RWPE1 (cell line): Measurements from ENCODE around the gene QSOX2.

Source experiments
- CTCF ChIA-PET: fragments of 350-600 bp; sonication (Branson Sonifier 250); formaldehyde crosslinking; extraction: SDS; loops from one replicate; lab custom pipeline; 2021; lab: Yijun Ruan, JAX
- POLR2A ChIA-PET: fragments of 400-600 bp; formaldehyde crosslinking; extraction: SDS; loops from one replicate; lab custom pipeline; 2020; ENCODE audit warnings: antibody characterized with exemption; ENCODE audit not compliant: low non-redundant PET; lab: Yijun Ruan, JAX
- DNase-seq: peaks from one replicate; pipeline ENCODE4 v3.0.0; 2012; ENCODE audit warnings: low spot score
- H3K27ac ChIP-seq: fragments of 450-650 bp; 2 replicates; pipeline ENCODE4 v1.5.1; 2017
- CTCF ChIP-seq: fragments of 450-650 bp; conservative IDR thresholded peaks from 2 replicates; pipeline ENCODE4 v1.5.1; 2017; ENCODE audit warnings: low read depth, mild to moderate bottlenecking

The QSOX2 gene

GRCh38 chr9:136190237-136190601 lies 55.4 kb downstream of the QSOX2 start:
- no peak for DNase-seq
- TF ChIP-seq CTCF: no peak
- no peak overlapping the region for H3K27ac ChIP-seq
- POLR2A ChIA-PET: no interaction called here
- CTCF ChIA-PET: interaction anchor here (0.8 to 1.0 kb wide), 2 partner anchors 20 to 36 kb away, joined by 3 to 4 read pairs; no protein-coding TSS in a partner anchor

GRCh38 chr9:136189394-136190236 lies 56.0 kb downstream of the QSOX2 start:
- DNase-seq: no peak
- H3K27ac ChIP-seq: no peak overlapping the region
- ChIA-PET POLR2A (no interaction called here), CTCF (interaction anchor here (0.6 to 1.0 kb wide), 3 partner anchors 19 to 47 kb away, joined by 3 to 4 read pairs (median 4); no protein-coding TSS in a partner anchor)
- no peak for TF ChIP-seq CTCF

- POLR2A ChIA-PET: no interaction called here
- H3K27ac ChIP-seq: no peak overlapping the region
- no peak for DNase-seq
- no peak for TF ChIP-seq CTCF
- CTCF ChIA-PET: no interaction called here
Observed at GRCh38 chr9:136187683-136188586, 57.7 kb downstream of the QSOX2 start.

GRCh38 chr9:136187197-136187596 lies 58.4 kb downstream of the QSOX2 start:
- POLR2A ChIA-PET: no interaction called here
- CTCF ChIA-PET: interaction anchor here (0.6 kb wide), 1 partner anchor 881 kb away, joined by 3 read pairs; no protein-coding TSS in a partner anchor

GRCh38 chr9:136186386-136186785 lies 59.2 kb downstream of the QSOX2 start:
- TF ChIP-seq CTCF: no peak
- POLR2A ChIA-PET: no interaction called here
- DNase-seq: no peak
- H3K27ac ChIP-seq: no peak overlapping the region
- CTCF ChIA-PET: interaction anchor here (0.6 to 0.9 kb wide), 4 partner anchors 13 to 881 kb away, joined by 3 to 6 read pairs (median 4); no protein-coding TSS in a partner anchor

More at GRCh38 chr9:136187197-136187596, 58.4 kb downstream of the QSOX2 start:
- H3K27ac ChIP-seq: no peak overlapping the region
- no peak for DNase-seq
- no peak for TF ChIP-seq CTCF

- ChIA-PET POLR2A (no interaction called here), CTCF (interaction anchor here (0.7 to 1.7 kb wide), 4 partner anchors 12 to 82 kb away, joined by 3 to 6 read pairs (median 4); no protein-coding TSS in a partner anchor)
- TF ChIP-seq CTCF: no peak
- DNase-seq: no peak
- no peak overlapping the region for H3K27ac ChIP-seq
Observed at GRCh38 chr9:136185596-136186366, 59.8 kb downstream of the QSOX2 start.
